ENCODE measurements around the gene TMEM175. TPM values are rescaled to one million over a fixed set of nuclear protein-coding genes. Genes with fewer than 3 reads are reported as not detected.

Gene TMEM175
- polyA plus RNA-seq, 1 of the 3 experiments (the other 2 are of a cell fraction), result 54.2 TPM

DNA sequence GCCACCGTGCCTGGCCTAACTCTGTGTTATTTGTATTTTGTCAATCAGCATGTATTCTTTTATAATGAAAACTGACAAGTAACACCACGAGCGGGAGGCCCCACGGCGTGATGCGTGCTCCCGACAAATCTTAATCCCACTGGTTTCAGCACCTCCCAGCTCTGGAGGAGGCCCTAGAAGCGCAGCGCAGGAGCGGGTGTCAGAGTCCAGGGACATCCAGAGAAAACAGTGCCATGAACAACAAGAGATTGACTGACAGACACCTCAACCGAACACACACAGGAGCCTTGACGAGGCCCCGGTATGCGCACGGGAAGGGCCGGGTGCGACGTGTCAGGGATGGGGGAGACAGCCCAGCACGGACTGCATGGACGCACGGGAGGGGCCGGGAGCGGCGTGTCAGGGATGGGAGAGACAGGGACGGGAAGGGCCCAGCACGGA is 23.1 kb upstream of the TMEM175 start (continued):
- TF ChIP-seq RAD21 (IDR thresholded peaks at IDR 0.05; ENCODE audit: low read length), result no peak

DNA sequence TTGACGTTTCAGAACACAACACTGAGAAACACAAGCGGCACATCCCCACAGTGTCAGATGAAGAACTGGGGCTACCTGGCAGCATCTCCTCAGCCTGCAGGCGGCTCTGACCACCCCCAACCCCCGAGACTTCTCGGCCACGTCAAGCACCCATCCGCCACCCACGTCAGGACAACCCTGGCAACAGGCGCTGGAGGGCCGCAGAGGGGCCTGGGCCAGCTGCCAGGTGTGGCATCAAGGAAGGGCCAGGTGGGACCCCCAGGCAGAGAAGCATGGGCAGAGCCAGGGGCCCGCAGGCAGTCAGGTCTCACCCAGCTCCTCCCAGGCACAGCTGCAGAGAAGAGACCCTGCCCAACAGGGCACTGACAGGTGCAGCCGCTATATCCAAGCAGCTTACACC is 22.4 kb upstream of the TMEM175 start:
- H4K20me1 ChIP-seq (ENCODE audit: insufficient read depth), result peaks cover 17% of the 10 kb centered on the region; the same call in 1 of the 2 replicates
- ChIA-PET CTCF (no interaction called here), POLR2A (no interaction called here)
- H3K9me3 ChIP-seq, result no peaks in the 10 kb centered on the region
- no peaks in the 10 kb centered on the region for H3K9me2 ChIP-seq
- no peak for DNase-seq
- H3F3A ChIP-seq (replicated peaks; ENCODE audit: insufficient read depth), result peaks cover 7% of the 10 kb centered on the region
- H3K4me2 ChIP-seq, result no peak overlapping the region
- TF ChIP-seq, protein P1, sequence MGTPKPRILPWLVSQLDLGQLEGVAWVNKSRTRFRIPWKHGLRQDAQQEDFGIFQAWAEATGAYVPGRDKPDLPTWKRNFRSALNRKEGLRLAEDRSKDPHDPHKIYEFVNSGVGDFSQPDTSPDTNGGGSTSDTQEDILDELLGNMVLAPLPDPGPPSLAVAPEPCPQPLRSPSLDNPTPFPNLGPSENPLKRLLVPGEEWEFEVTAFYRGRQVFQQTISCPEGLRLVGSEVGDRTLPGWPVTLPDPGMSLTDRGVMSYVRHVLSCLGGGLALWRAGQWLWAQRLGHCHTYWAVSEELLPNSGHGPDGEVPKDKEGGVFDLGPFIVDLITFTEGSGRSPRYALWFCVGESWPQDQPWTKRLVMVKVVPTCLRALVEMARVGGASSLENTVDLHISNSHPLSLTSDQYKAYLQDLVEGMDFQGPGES (IDR thresholded peaks at IDR 0.05; ENCODE audit: low read depth, low read length), result no peak
- TF ChIP-seq YY1 (IDR thresholded peaks at IDR 0.05; ENCODE audit: low read depth), result no peak
- no peak for TF ChIP-seq FOXM1 (IDR thresholded peaks at IDR 0.05; ENCODE audit: low read depth)
- TF ChIP-seq RXRA (IDR thresholded peaks at IDR 0.05; ENCODE audit: borderline replicate concordance, low read depth), result no peak
- TF ChIP-seq SIN3A (IDR thresholded peaks at IDR 0.05; ENCODE audit: borderline replicate concordance, low read depth, low read length), result no peak
- no peaks in the 10 kb centered on the region for H3K27me3 ChIP-seq (ENCODE audit: insufficient read depth)
- peaks cover 16% of the 10 kb centered on the region; the same call in 1 of the 2 replicates for H3K79me2 ChIP-seq (ENCODE audit: insufficient read depth)
- H3K4me1 ChIP-seq (ENCODE audit: control insufficient read depth in 1 of 2, insufficient read depth in 2 of 2, low read depth in 1 of 2, low read length in 1 of 2), result no peaks in the 10 kb centered on the region
- no peak overlapping the region for H3K27ac ChIP-seq (ENCODE audit: low read depth in 2 of 2, low read length in 1 of 2)
- peaks cover 0 to 34% of the 10 kb centered on the region in 2 experiments for H3K36me3 ChIP-seq (replicated peaks in 1 of 2; ENCODE audit: control insufficient read depth in 1 of 2, insufficient read depth in 2 of 2, low read length in 1 of 2)
- WGBS (ENCODE audit: low lambda C conversion rate), result 94% methylated on average over 2 of the region's 12 CpGs
- H3K9ac ChIP-seq, result no peak overlapping the region
- H2AFZ ChIP-seq (ENCODE audit: low read depth), result no peak overlapping the region
- no peak overlapping the region for H3K4me3 ChIP-seq (ENCODE audit: low read depth in 2 of 2, low read length in 1 of 2)

DNA sequence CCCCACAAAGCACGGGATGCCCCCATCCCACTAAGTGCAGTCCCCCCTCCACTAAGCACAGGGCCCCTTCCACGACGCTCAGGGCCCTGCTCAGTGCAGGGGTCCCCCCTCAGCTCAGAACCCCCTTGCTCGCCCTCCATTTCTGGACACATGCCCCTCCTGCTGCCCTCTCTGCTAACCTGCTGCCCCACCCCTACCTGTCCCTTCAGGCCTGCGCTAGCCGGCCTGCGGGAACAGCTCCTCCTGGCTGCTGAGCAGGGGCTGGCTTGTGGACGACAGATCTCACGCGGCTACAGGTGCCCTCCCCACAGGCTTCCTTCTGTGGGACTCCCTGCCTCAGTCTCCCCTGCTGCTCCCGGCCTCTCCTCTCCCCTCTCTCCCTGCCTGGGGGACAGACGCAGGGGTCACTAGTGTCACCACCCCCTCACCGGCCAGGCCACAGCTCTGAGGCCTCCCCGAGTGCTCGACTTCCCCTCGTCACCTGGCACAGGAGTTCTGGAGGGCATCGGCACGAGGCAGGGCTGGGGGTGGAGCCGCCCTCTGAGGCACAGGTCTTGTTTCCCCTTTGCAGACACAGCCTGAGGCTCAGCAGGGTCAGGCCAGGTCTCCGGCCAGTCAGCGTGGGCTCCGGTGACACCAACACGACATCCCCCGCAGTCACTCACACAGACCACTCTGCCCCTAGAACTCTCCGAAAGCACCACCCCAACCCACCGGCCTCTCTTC is 21.7 kb upstream of the TMEM175 start:
- H3K4me3 ChIP-seq (ENCODE audit: low read depth in 2 of 2, low read length in 1 of 2), result no peak overlapping the region
- no peaks in the 10 kb centered on the region for H3K9me2 ChIP-seq
- H3K27me3 ChIP-seq (ENCODE audit: insufficient read depth), result no peaks in the 10 kb centered on the region
- CTCF ChIA-PET, result no interaction called here
- WGBS (ENCODE audit: low lambda C conversion rate), result 96% methylated on average over 20 of the region's 26 CpGs
- no peak overlapping the region for H3K9ac ChIP-seq
- H3K36me3 ChIP-seq (replicated peaks in 1 of 2; ENCODE audit: control insufficient read depth in 1 of 2, insufficient read depth in 2 of 2, low read length in 1 of 2), result peaks cover 0 to 34% of the 10 kb centered on the region in 2 experiments
- peaks cover 7% of the 10 kb centered on the region for H3F3A ChIP-seq (replicated peaks; ENCODE audit: insufficient read depth)
- no peak overlapping the region for H2AFZ ChIP-seq (ENCODE audit: low read depth)
- peaks cover 23% of the 10 kb centered on the region for H4K20me1 ChIP-seq (ENCODE audit: insufficient read depth)
- no peak for DNase-seq
- POLR2A ChIA-PET, result no interaction called here
- no peak overlapping the region for H3K4me2 ChIP-seq
- no peak overlapping the region for H3K27ac ChIP-seq (ENCODE audit: low read depth in 2 of 2, low read length in 1 of 2)
- no peaks in the 10 kb centered on the region for H3K4me1 ChIP-seq (ENCODE audit: control insufficient read depth in 1 of 2, insufficient read depth in 2 of 2, low read depth in 1 of 2, low read length in 1 of 2)
- H3K79me2 ChIP-seq (ENCODE audit: insufficient read depth), result peaks cover 22% of the 10 kb centered on the region
- H3K9me3 ChIP-seq, result no peaks in the 10 kb centered on the region
- TF ChIP-seq SIN3A (IDR thresholded peaks at IDR 0.05; ENCODE audit: borderline replicate concordance, low read depth, low read length), result no peak
- TF ChIP-seq, protein P2, sequence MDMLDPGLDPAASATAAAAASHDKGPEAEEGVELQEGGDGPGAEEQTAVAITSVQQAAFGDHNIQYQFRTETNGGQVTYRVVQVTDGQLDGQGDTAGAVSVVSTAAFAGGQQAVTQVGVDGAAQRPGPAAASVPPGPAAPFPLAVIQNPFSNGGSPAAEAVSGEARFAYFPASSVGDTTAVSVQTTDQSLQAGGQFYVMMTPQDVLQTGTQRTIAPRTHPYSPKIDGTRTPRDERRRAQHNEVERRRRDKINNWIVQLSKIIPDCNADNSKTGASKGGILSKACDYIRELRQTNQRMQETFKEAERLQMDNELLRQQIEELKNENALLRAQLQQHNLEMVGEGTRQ (IDR thresholded peaks at IDR 0.05; ENCODE audit: borderline replicate concordance, low read depth, low read length), result no peak
- TF ChIP-seq FOXJ3 (CRISPR knock-in tag; IDR thresholded peaks at IDR 0.05), result no peak
- TF ChIP-seq, protein P3, sequence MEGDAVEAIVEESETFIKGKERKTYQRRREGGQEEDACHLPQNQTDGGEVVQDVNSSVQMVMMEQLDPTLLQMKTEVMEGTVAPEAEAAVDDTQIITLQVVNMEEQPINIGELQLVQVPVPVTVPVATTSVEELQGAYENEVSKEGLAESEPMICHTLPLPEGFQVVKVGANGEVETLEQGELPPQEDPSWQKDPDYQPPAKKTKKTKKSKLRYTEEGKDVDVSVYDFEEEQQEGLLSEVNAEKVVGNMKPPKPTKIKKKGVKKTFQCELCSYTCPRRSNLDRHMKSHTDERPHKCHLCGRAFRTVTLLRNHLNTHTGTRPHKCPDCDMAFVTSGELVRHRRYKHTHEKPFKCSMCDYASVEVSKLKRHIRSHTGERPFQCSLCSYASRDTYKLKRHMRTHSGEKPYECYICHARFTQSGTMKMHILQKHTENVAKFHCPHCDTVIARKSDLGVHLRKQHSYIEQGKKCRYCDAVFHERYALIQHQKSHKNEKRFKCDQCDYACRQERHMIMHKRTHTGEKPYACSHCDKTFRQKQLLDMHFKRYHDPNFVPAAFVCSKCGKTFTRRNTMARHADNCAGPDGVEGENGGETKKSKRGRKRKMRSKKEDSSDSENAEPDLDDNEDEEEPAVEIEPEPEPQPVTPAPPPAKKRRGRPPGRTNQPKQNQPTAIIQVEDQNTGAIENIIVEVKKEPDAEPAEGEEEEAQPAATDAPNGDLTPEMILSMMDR (IDR thresholded peaks at IDR 0.05), result no peak
- TF ChIP-seq, protein P4, sequence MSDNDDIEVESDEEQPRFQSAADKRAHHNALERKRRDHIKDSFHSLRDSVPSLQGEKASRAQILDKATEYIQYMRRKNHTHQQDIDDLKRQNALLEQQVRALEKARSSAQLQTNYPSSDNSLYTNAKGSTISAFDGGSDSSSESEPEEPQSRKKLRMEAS (IDR thresholded peaks at IDR 0.05; ENCODE audit: low read depth), result no peak
- TF ChIP-seq RCOR1 (IDR thresholded peaks at IDR 0.05; ENCODE audit: low read length), result no peak
- TF ChIP-seq, protein P5, sequence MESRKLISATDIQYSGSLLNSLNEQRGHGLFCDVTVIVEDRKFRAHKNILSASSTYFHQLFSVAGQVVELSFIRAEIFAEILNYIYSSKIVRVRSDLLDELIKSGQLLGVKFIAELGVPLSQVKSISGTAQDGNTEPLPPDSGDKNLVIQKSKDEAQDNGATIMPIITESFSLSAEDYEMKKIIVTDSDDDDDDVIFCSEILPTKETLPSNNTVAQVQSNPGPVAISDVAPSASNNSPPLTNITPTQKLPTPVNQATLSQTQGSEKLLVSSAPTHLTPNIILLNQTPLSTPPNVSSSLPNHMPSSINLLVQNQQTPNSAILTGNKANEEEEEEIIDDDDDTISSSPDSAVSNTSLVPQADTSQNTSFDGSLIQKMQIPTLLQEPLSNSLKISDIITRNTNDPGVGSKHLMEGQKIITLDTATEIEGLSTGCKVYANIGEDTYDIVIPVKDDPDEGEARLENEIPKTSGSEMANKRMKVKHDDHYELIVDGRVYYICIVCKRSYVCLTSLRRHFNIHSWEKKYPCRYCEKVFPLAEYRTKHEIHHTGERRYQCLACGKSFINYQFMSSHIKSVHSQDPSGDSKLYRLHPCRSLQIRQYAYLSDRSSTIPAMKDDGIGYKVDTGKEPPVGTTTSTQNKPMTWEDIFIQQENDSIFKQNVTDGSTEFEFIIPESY (IDR thresholded peaks at IDR 0.05; ENCODE audit: borderline replicate concordance, low read depth), result no peak
- no peak for TF ChIP-seq EZH2phosphoT487 (IDR thresholded peaks at IDR 0.05; ENCODE audit: borderline replicate concordance, low read depth)
- TF ChIP-seq POLR2AphosphoS5 (IDR thresholded peaks at IDR 0.05; ENCODE audit: low read depth, low read length), result no peak
- TF ChIP-seq YY1 (IDR thresholded peaks at IDR 0.05; ENCODE audit: low read depth), result no peak
- TF ChIP-seq RAD21 (IDR thresholded peaks at IDR 0.05; ENCODE audit: low read length), result no peak
- no peak for TF ChIP-seq RFX5 (IDR thresholded peaks at IDR 0.05; ENCODE audit: low read length)
- TF ChIP-seq TCF12 (IDR thresholded peaks at IDR 0.05), result no peak
- TF ChIP-seq GABPA (IDR thresholded peaks at IDR 0.05; ENCODE audit: low read depth), result no peak
- no peak for TF ChIP-seq TAF1 (IDR thresholded peaks at IDR 0.05; ENCODE audit: borderline replicate concordance, low read depth, low read length)

All from SK-N-SH (cell line).